NOMO-1 (cell line): ENCODE measurements around the gene FNDC3B.

Experiments
- DNase-seq, 2 experiments: peaks; one replicate each; lab custom pipeline; 2025; ENCODE audit not compliant: unreplicated experiment in 2 of 2; lab: John Stamatoyannopoulos, UW

Gene FNDC3B

DNA sequence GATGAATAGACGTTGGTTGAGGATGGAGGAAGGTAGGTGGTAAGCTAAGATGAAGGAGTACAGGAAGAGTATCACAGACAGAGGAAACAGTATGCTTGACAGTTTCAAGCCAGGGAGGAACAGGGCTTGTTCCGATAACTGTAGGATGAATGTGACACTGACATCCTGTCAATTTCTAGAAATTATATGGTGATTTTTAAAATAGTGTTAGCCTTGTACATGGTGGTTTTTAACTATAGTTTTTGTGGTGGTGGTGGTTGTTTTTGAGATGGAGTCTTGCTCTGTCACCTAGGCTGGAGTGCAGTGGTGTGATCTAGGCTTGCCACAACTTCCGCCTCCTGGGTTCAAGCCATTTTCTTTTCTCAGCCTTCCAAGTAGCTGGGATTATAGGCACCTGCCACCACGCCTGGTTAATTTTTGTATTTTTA is 92.8 kb downstream of the FNDC3B start:
- DNase-seq, result no peak

DNA sequence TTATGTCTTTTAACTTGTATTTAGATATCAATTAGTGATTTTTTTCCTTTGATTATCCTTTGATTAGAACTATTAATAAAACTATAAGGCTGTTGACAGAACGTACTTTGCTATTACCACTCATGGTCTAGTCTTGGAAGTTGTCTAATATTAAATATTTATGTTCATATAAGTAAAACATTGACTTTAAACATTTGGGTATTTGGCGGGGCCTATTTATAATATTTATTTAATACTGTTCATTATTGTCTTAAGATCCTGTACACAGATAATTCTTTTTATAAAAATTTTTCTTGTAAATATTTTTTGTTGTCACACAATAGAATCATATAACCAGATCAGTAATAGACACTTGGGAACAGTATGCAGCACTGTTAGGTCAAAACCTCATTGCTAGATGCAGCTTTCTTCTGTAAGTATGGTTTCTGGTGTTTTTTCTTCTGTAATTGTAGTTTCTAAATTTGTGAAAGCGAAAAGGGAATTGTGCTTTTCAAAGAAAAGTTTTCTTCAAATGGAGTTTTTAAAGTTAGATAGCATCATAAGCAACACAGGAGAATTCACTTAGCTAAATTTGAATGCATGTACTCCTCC is 93.4 kb downstream of the FNDC3B start:
- DNase-seq, result no peak

DNA sequence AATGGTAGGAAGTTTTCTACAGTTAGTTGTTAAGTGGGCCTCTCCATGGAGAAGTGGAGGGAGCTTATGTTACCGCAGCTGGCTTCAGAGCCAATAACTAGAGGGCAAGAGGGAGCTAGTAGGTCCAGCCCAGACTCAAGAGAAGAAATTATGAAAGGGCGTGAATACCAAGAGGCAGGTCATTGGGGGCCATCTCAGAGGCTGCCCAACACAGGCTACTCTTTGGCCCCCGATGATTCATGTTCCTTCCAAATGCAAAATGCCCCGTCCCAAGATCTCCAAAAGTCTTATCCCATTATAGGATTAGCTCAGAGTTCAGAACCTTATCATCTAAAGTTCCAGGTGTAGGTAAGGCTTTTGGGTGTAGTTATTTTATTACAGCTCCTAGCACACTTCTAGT is 94.5 kb downstream of the FNDC3B start:
- DNase-seq, result no peak

GRCh38 chr3:172134352-172134751 is 95.0 kb downstream of the FNDC3B start:
- peak; percentile 58 to 83 for DNase-seq

DNA sequence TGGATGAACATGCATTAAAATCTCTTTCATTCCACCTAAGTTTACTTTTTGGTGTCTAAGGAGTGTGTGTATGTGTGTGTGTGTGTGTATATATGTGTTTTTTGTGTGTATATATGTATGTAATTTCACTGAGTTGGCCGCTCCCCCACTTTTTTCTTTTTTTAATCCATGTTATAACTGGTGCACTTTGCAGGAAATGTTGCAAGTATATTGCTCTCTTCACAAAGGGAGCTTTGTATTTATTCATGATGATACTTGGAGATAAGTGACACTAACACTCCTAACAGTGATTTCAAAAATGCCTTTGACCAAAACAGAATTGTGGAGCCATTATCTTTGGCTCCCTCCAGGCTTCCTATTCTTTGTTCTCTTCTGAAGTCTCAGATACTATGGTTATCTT is 95.8 kb downstream of the FNDC3B start:
- DNase-seq, result no peak

GRCh38 chr3:172135820-172136219 is 96.4 kb downstream of the FNDC3B start:
- peak in 1 of 2 experiments; percentile 58 for DNase-seq

DNA sequence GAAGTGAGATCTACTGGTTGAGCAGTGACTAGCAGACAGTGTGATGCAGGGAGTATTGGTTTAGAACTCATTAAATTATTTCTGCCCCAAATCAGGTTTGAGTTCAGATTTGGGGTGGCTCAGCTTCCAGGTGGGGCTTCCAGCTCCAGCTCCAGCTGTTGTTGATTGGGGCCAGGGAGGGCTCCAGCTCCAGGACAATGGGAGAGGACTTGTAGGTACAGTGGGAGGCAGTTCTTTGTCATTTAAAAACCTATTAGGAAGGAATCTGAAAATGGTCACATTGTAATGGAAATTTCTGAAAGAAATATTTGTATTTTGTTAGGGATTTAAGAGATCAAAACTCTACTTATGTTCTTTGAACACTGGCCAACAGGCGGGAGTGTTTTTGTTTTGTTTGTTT is 97.0 kb downstream of the FNDC3B start:
- DNase-seq, result no peak

GRCh38 chr3:172137287-172138192 is 98.2 kb downstream of the FNDC3B start:
- DNase-seq, result no peak

DNA sequence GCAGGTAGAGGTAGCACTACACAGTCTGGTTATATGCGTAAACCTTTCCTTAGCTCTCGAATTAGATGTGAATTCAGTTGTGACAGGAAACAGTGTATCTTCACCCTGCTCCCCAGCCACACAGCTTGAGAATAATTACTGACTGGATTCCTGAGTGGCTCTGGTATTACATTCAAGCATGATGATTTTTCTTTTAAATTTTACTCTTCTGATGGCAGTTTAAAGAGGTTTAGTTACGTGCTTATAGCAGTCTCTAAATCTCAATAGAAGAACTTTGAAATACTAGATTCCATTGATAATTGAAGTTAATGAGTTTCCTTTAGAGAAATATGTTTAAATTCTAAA is 98.8 kb downstream of the FNDC3B start:
- no peak for DNase-seq

DNA sequence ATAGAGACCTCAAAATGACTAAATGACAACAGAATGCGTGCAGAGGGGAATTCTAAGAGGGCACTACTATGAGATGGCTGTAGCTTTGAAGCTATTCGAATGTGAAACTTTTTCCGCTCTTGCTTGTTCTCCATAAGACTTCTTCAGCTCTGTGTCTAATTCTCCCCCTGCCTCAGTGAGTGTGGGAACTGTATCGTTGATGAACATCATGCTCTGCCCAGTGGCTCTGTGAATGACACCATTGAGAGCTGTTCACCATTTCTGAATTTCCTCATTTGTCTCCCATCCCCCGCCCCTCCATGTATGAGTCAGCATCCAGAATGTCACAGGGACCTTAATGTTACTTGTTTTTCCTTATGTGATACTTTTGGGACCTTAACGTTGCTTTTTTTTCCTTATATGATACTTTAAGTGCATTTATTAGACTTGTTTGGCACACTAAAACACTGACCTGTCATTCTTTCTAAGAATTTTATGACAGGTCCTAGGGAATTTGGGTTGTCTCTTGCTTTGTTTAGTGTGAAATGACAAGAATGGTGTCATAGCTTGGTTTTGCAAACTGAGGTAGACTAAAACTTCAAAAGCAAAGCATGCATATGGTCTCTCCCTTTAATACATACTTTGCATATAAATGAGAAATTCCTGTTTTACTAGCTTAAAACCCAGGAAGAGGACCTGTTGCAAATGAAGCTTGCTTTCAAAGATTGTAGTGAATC is 99.6 kb downstream of the FNDC3B start:
- DNase-seq, result peak; percentile 28 to 67

DNA sequence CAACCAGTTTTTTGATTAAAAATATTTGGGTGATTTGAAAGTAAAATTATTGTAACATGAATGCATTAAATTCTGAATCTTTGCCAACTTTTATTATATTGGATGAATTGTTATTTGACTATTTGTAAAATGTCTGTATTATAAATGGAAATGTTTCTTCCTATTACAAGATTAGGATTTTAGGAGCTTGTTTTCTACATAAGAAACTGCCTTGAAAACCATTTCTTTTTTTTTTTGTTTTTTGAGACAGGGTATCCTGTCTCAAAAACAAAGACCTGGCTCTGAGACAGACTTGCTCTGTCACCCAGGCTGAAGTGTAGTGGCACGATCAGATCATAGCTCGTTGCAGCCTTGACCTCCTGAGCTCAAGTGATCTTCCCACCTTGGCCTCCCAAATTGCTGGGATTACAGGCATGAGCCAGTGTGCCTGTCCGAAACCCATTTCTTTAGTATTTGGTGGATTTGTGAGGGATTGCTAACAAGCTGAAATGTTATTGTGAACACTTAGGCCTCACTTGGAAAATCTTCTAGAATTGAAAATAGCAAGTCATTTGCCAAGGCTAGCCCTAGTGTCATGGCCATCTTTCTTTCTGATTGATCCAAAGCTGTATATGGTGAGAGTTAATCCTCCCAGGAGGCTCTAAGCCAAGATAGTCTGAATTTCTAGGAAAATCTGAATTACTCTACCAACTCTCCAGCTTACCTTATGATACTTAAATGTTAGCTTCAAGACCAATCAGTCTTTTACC is 100.3 kb downstream of the FNDC3B start:
- no peak for DNase-seq

GRCh38 chr3:172140499-172141391 is 101.4 kb downstream of the FNDC3B start:
- peak; percentile 22 to 66 for DNase-seq

GRCh38 chr3:172142051-172142863 is 102.9 kb downstream of the FNDC3B start:
- DNase-seq, result peak; percentile 58 to 83

DNA sequence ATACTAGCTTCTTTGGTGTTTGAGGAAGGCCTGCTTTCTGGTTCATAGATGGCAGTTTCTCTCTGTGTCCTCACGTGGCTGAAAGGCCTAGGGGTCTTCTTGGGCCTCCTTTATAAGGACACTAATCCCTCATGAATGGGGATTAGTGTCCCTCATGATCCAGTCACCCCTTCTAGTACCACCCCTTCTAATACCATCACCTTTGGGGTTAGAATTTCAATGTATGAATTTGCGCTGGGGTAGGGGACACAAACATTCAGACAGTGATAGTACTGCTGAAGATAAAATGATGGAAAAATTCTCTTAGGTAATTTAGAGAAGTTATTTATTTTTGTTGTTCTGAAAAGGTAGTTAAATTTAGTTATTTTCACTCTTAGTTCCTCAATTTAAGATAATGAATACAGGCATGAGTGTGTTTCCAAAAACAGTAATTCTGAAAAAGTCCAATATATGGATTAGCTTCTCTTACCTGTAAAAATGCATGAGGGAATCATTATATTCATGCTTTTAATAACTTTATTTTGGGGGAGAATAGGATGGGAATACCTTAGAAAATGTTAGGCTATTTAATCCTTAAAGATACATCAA is 103.6 kb downstream of the FNDC3B start:
- DNase-seq, result no peak

DNA sequence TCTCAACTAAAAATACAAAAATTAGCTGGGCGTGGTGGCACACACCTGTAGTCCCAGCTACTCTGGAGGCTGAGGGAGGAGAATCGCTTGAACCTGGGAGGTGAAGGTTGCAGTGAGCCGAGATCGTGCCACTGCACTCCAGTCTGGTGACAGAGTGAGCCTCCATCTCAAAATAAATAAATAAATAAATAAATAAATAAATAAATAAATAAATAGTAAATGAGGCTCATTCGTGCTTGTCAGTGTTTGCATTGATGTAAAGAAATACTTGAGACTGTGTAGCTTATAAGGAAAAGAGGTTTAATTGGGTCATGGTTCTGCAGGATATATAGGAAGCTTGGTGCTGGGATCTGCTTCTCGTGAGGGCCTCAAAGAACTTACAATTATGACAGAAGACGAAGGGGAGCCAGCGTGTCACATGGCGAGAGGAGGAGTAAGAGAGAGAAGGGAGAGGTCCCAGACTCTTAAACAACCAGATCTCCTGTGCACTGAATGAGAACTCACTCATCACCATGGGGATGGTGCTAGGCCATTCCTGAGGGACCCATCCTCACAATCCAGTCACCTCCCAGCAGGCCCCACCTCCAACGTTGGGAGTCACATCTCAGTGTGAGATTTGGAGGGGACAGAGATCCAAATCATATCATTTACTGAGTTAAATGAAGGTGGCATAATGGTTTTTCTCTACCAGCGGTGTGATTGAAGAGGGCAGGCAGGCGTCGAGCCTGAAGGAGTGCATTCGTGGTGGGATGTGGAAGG is 104.5 kb downstream of the FNDC3B start:
- DNase-seq, result no peak

DNA sequence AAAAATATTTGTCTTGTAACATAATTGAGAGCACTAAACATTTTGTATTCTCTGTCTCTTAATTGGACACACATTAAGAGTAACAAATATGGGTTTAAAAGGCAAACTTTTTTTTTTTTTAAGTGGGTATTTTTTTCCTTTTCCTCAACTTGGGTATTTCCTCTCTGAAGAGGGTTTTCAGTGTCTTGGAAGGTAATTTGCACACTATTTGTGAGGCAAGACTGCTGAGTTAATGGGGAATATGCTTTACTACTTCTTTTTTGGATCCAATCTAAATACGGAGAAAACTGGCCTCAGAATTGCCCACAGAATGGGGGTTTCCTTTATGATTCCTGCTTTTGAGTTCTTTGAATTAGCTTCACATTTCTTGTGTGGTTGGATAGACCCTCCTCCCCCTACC is 105.2 kb downstream of the FNDC3B start:
- no peak for DNase-seq

DNA sequence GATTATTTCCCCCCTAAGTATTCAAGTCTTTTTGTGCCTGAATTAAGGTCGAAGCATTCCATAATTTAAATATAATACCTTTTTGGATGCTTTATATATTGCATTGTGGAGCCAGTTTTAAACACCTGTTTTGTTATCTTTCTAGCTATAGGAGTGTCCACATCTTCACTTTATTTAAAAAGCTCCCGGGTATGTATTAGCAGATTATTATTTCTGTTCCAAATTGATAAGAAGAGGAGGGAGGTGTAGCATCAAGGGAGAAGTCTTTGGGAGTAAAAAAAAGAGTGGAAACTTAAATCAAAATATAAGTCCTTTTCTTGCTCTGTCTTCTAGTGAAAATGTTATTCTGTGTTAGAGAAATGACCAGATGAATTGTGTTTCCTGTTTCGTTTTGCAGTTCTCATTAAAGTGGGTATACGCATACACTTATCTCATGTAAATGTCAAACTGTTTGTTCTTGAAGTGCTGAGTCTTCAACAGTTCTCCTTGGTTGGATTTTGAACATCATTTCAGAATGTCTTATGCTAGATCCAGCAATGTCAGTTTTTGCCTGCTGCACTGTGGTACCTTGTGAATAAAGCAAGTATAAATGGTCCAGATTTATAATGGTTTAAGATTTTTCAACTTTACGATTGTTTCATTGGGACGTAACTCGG is 105.8 kb downstream of the FNDC3B start:
- DNase-seq, result peak in 1 of 2 experiments; percentile 68

GRCh38 chr3:172146349-172146748 is 107.0 kb downstream of the FNDC3B start:
- DNase-seq, result no peak
